ENCODE measurements around the gene ATP11A. TPM values are rescaled to one million over a fixed set of nuclear protein-coding genes. Genes with fewer than 3 reads are reported as not detected.

ATP11A gene
- total RNA-seq, 1 experiment from 2014 or later = 41.2 TPM

- no peak for DNase-seq (ENCODE audit: unreplicated experiment)
- H3K9me3 Mint-ChIP-seq (ENCODE audit: unreplicated experiment) = no peaks in the 10 kb centered on the region
- BruUV-seq (replicated peaks) = no TSS peak
- H3K27me3 Mint-ChIP-seq (ENCODE audit: insufficient read depth, unreplicated experiment) = no peaks in the 10 kb centered on the region
- H3K27ac Mint-ChIP-seq (ENCODE audit: low read depth, unreplicated experiment) = no peak overlapping the region
- POLR2A ChIA-PET = no interaction called here
- TF ChIP-seq CTCF (IDR thresholded peaks at IDR 0.05; ENCODE audit: unreplicated experiment) = no peak
- peaks cover 11% of the 10 kb centered on the region for H3K36me3 Mint-ChIP-seq (ENCODE audit: insufficient read depth, unreplicated experiment)
- H3K4me1 Mint-ChIP-seq (ENCODE audit: insufficient read depth, unreplicated experiment) = no peaks in the 10 kb centered on the region
- H3K4me3 Mint-ChIP-seq (ENCODE audit: unreplicated experiment) = no peak overlapping the region
- intact Hi-C loops (cut with micrococcal nuclease) = no loop called here
- CTCF ChIA-PET = no interaction called here
These were observed 152.6 kb downstream of the ATP11A start for GRCh38 chr13:112842343-112842856.

- Mint-ChIP-seq H3K9me3 (ENCODE audit: unreplicated experiment) (no peaks in the 10 kb centered on the region), H3K4me3 (ENCODE audit: unreplicated experiment) (no peak overlapping the region), H3K36me3 (ENCODE audit: insufficient read depth, unreplicated experiment) (peaks cover 6% of the 10 kb centered on the region), H3K27me3 (ENCODE audit: insufficient read depth, unreplicated experiment) (no peaks in the 10 kb centered on the region), H3K27ac (ENCODE audit: low read depth, unreplicated experiment) (no peak overlapping the region), H3K4me1 (ENCODE audit: insufficient read depth, unreplicated experiment) (no peaks in the 10 kb centered on the region)
- ChIA-PET POLR2A (no interaction called here), CTCF (no interaction called here)
- TF ChIP-seq CTCF (IDR thresholded peaks at IDR 0.05; ENCODE audit: unreplicated experiment) = no peak
- intact Hi-C loops (cut with micrococcal nuclease) = no loop called here
- DNase-seq (ENCODE audit: unreplicated experiment) = no peak
- no TSS peak for BruUV-seq (replicated peaks)
These were observed 153.1 kb downstream of the ATP11A start for GRCh38 chr13:112842931-112843391.

GRCh38 chr13:112843392-112844111 lies 153.7 kb downstream of the ATP11A start:
- H3K4me1 Mint-ChIP-seq (ENCODE audit: insufficient read depth, unreplicated experiment) = no peaks in the 10 kb centered on the region
- ChIA-PET POLR2A (no interaction called here), CTCF (no interaction called here)
- no TSS peak for BruUV-seq (replicated peaks)
- peaks cover 6% of the 10 kb centered on the region for H3K36me3 Mint-ChIP-seq (ENCODE audit: insufficient read depth, unreplicated experiment)
- intact Hi-C loops (cut with micrococcal nuclease) = no loop called here
- H3K9me3 Mint-ChIP-seq (ENCODE audit: unreplicated experiment) = no peaks in the 10 kb centered on the region
- H3K27ac Mint-ChIP-seq (ENCODE audit: low read depth, unreplicated experiment) = no peak overlapping the region
- H3K4me3 Mint-ChIP-seq (ENCODE audit: unreplicated experiment) = no peak overlapping the region
- H3K27me3 Mint-ChIP-seq (ENCODE audit: insufficient read depth, unreplicated experiment) = no peaks in the 10 kb centered on the region
- no peak for DNase-seq (ENCODE audit: unreplicated experiment)
- no peak for TF ChIP-seq CTCF (IDR thresholded peaks at IDR 0.05; ENCODE audit: unreplicated experiment)

- ChIA-PET CTCF (no interaction called here), POLR2A (no interaction called here)
- Mint-ChIP-seq H3K27me3 (ENCODE audit: insufficient read depth, unreplicated experiment) (no peaks in the 10 kb centered on the region), H3K27ac (ENCODE audit: low read depth, unreplicated experiment) (no peak overlapping the region), H3K9me3 (ENCODE audit: unreplicated experiment) (no peaks in the 10 kb centered on the region), H3K36me3 (ENCODE audit: insufficient read depth, unreplicated experiment) (peaks cover 6% of the 10 kb centered on the region), H3K4me1 (ENCODE audit: insufficient read depth, unreplicated experiment) (no peaks in the 10 kb centered on the region), H3K4me3 (ENCODE audit: unreplicated experiment) (no peak overlapping the region)
- DNase-seq (ENCODE audit: unreplicated experiment) = no peak
- intact Hi-C loops (cut with micrococcal nuclease) = no loop called here
- TF ChIP-seq CTCF (IDR thresholded peaks at IDR 0.05; ENCODE audit: unreplicated experiment) = no peak
- BruUV-seq (replicated peaks) = no TSS peak
These were observed 154.6 kb downstream of the ATP11A start for GRCh38 chr13:112844411-112844810.

Measured in MCF 10A (cell line).